ENCODE data around the gene ZNF28.
"Not testable (repeated sequence)": the region's sequence is repeated elsewhere in the genome, so short reads cannot be mapped to it uniquely, and the experiment has no call there.

Gene ZNF28

GRCh38 chr19:52778811-52779210, 42.6 kb downstream of the ZNF28 start:
- no peak for TF ChIP-seq CTCF (IDR thresholded peaks at IDR 0.05; ENCODE audit: extremely low read depth, insufficient read depth, missing control alignments)
- in situ Hi-C loops (cut with MboI; ENCODE audit: low pct_unique_long_range_greater_than_20kb, low sequenced_read_pairs, unreplicated experiment), result no loop called here
- DNase-seq (ENCODE audit: low spot score), result peak; percentile 9

- in situ Hi-C loops (cut with MboI; ENCODE audit: low pct_unique_long_range_greater_than_20kb, low sequenced_read_pairs, unreplicated experiment); DNase-seq (ENCODE audit: low spot score): not testable (repeated sequence)
These were observed 65.0 kb downstream of the ZNF28 start for GRCh38 chr19:52756447-52756846.

GRCh38 chr19:52749780-52750179, 71.7 kb downstream of the ZNF28 start:
- no peak for TF ChIP-seq CTCF (IDR thresholded peaks at IDR 0.05; ENCODE audit: extremely low read depth, insufficient read depth, missing control alignments)
- DNase-seq (ENCODE audit: low spot score), result no peak
- in situ Hi-C loops (cut with MboI; ENCODE audit: low pct_unique_long_range_greater_than_20kb, low sequenced_read_pairs, unreplicated experiment), result no loop called here

- in situ Hi-C loops (cut with MboI; ENCODE audit: low pct_unique_long_range_greater_than_20kb, low sequenced_read_pairs, unreplicated experiment), result no loop called here
- TF ChIP-seq CTCF (IDR thresholded peaks at IDR 0.05; ENCODE audit: extremely low read depth, insufficient read depth, missing control alignments), result peak; percentile 42
- no peak for DNase-seq (ENCODE audit: low spot score)
These were observed 73.0 kb downstream of the ZNF28 start for GRCh38 chr19:52748336-52748950.
